IPS DF 6.9 (cell line): ENCODE results near the gene DAGLA.
"Not testable (repeated sequence)": the region's sequence is repeated elsewhere in the genome, so short reads cannot be mapped to it uniquely, and the experiment has no call there.

ENCODE experiments used
- DNase-seq: peaks from one replicate; pipeline ENCODE4 v3.0.0-alpha.2; 2013; ENCODE audit warnings: low read depth, low spot score
- H3K27ac ChIP-seq: one replicate; pipeline ENCODE4 v1.5.1; 2013; ENCODE audit warnings: low read length, control low read depth
- H3K27me3 ChIP-seq: 2 replicates; pipeline ENCODE4 v1.6.1; 2013; ENCODE audit warnings: mild to moderate bottlenecking, low read length; ENCODE audit not compliant: control insufficient read depth, insufficient read depth
- H3K36me3 ChIP-seq: 2 replicates; pipeline ENCODE4 v1.6.1; 2013; ENCODE audit warnings: low read length; ENCODE audit not compliant: control insufficient read depth, insufficient read depth
- H3K4me1 ChIP-seq: 2 replicates; pipeline ENCODE4 v1.6.1; 2013; ENCODE audit warnings: low read length; ENCODE audit not compliant: control insufficient read depth, insufficient read depth
- H3K4me3 ChIP-seq: 2 replicates; pipeline ENCODE4 v1.5.1; 2013; ENCODE audit warnings: mild to moderate bottlenecking, low read length
- H3K9me3 ChIP-seq: 2 replicates; pipeline ENCODE4 v1.6.1; 2013; ENCODE audit warnings: low read length, inconsistent platforms; ENCODE audit not compliant: control insufficient read depth, insufficient read depth
- WGBS: extraction: QIAGEN DNeasy Blood & Tissue Kit; methylation state at CpG from one replicate; pipeline ENCODE4 v1.1.7; 2013; ENCODE audit warnings: mixed read lengths, missing lambda C conversion rate; ENCODE audit not compliant: insufficient read length, insufficient coverage; 5-methylcytosine and 5-hydroxymethylcytosine counted together

DAGLA gene

GRCh38 chr11:61666684-61667297 is 13.4 kb upstream of the DAGLA start:
- H3K4me1 ChIP-seq: no peaks in the 10 kb centered on the region
- no peaks in the 10 kb centered on the region for H3K36me3 ChIP-seq
- no peaks in the 10 kb centered on the region for H3K9me3 ChIP-seq
- H3K4me3 ChIP-seq: no peak overlapping the region
- no peak for DNase-seq
- H3K27ac ChIP-seq: no peak overlapping the region
- no CpG with 5 or more reads among the region's 3 CpGs for WGBS
- H3K27me3 ChIP-seq: no peaks in the 10 kb centered on the region

GRCh38 chr11:61667684-61668305 is 12.4 kb upstream of the DAGLA start:
- Histone ChIP-seq H3K4me3 (no peak overlapping the region), H3K4me1 (no peaks in the 10 kb centered on the region), H3K36me3 (no peaks in the 10 kb centered on the region), H3K9me3 (no peaks in the 10 kb centered on the region), H3K27me3 (no peaks in the 10 kb centered on the region), H3K27ac (no peak overlapping the region)
- WGBS: no CpG with 5 or more reads among the region's 6 CpGs
- no peak for DNase-seq

DNA sequence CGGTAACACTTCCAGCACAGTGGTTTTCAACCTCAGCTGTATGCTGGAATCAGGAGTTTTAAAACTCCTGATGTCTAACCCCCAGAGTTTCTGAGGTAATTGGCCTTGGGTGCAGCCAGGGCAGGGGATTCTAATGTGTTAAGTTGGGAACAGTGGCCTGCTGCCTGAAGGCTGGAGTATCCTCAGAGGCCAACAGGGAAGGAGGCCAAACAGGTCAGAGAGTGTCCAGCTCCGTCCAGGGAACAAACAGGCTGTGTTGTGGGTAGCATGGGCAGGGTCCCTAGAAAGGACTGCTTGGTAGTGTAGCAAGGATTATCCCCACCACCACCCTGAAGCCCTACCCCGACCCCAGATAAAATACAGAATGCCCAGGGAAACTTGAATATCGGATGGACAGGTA is 10.8 kb upstream of the DAGLA start:
- Histone ChIP-seq H3K27me3 (no peaks in the 10 kb centered on the region), H3K4me3 (no peak overlapping the region), H3K27ac (no peak overlapping the region), H3K9me3 (no peaks in the 10 kb centered on the region), H3K36me3 (no peaks in the 10 kb centered on the region), H3K4me1 (no peaks in the 10 kb centered on the region)
- WGBS: no CpG with 5 or more reads among the region's 4 CpGs
- DNase-seq: no peak

DNA sequence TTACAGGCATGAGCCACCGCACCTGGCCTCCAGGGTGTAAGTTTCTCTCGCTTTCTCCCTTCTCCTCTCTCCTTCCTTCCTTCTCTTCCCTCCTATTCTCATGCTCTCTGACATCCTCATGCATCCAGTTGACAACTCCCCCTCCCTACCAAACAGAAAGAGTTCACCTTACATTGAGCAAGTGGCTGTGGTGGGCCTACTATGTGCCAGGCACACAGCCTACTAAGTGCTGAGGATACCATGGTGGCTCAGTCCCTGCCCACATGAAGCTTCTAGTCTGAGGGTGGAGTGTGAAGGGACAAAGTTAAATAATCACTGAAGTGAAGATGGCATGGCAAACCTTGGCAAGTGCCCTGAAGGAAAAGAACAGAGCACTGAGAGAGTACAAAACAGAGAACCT is 9.6 kb upstream of the DAGLA start:
- Histone ChIP-seq H3K36me3 (no peaks in the 10 kb centered on the region), H3K27ac (no peak overlapping the region), H3K4me1 (no peaks in the 10 kb centered on the region), H3K27me3 (no peaks in the 10 kb centered on the region), H3K4me3 (no peak overlapping the region), H3K9me3 (no peaks in the 10 kb centered on the region)
- WGBS: no CpG with 5 or more reads among the region's 2 CpGs
- DNase-seq: no peak

DNA sequence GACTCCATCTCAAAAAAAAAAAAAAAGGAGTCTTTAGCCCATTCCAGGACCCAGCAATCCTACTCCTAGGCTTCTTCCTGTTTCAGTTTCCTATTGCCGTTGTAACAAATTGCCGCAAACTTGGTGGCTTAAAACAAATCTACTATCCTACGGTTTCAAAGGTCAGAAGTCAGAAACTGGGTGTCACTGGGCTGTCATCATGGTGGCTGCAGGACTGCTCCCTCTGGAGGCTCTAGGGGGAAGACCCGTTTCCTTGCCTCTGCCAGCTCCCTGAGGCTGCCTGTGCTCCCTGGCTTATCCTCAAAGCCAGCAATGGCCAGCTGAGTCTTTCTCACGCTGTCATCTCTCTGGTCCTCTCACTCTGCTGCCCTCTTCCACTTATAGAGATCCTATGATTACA is 8.7 kb upstream of the DAGLA start:
- no peak for DNase-seq
- Histone ChIP-seq H3K27me3 (no peaks in the 10 kb centered on the region), H3K9me3 (no peaks in the 10 kb centered on the region), H3K4me1 (no peaks in the 10 kb centered on the region), H3K4me3 (no peak overlapping the region), H3K27ac (no peak overlapping the region), H3K36me3 (no peaks in the 10 kb centered on the region)
- WGBS: no CpG with 5 or more reads among the region's 5 CpGs

- H3K27ac ChIP-seq, DNase-seq, H3K9me3 ChIP-seq, H3K27me3 ChIP-seq, H3K36me3 ChIP-seq, H3K4me1 ChIP-seq, H3K4me3 ChIP-seq: not testable (repeated sequence)
- WGBS: no CpG with 5 or more reads among the region's 2 CpGs
Measured at GRCh38 chr11:61673946-61674467, 6.2 kb upstream of the DAGLA start.

- DNase-seq: no peak
- H3K27ac ChIP-seq: no peak overlapping the region
- H3K36me3 ChIP-seq: no peaks in the 10 kb centered on the region
- H3K4me3 ChIP-seq: no peak overlapping the region
- no CpG with 5 or more reads among the region's 5 CpGs for WGBS
- H3K27me3 ChIP-seq: no peaks in the 10 kb centered on the region; the same call in 1 of the 2 replicates
- no peaks in the 10 kb centered on the region for H3K9me3 ChIP-seq
- 0 out of 2 replicates have a peak, but pooled peaks cover 1% of the 10 kb centered on the region for H3K4me1 ChIP-seq
Measured at GRCh38 chr11:61675826-61676225, 4.4 kb upstream of the DAGLA start.

DNA sequence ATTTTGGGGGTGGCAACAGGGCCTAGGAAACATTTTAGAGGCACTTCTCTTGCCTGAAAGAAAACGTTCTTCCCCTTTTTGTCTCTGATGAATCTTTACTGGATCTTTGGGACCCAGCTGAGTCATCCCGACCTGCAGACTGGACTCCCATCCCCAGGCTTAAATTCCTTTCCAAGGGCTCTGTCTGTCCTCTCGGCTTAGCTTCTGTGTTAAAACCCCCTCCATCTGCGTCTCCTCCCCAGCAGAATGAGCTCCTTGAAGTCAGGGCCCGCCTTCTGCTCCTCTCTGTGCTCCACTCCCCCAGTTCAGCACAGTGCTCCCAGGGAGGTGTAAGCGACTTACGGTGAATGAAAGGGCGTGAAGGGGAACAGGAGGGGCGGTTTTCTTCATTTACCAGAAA is 895 bp upstream of the DAGLA start:
- H3K9me3 ChIP-seq: no peaks in the 10 kb centered on the region
- no peaks in the 10 kb centered on the region; the same call in 1 of the 2 replicates for H3K27me3 ChIP-seq
- DNase-seq: no peak
- WGBS: no CpG with 5 or more reads among the region's 9 CpGs
- H3K4me3 ChIP-seq: no peak overlapping the region
- no peaks in the 10 kb centered on the region for H3K36me3 ChIP-seq
- peaks cover 3% of the 10 kb centered on the region; the same call in 1 of the 2 replicates for H3K4me1 ChIP-seq
- H3K27ac ChIP-seq: no peak overlapping the region

DNA sequence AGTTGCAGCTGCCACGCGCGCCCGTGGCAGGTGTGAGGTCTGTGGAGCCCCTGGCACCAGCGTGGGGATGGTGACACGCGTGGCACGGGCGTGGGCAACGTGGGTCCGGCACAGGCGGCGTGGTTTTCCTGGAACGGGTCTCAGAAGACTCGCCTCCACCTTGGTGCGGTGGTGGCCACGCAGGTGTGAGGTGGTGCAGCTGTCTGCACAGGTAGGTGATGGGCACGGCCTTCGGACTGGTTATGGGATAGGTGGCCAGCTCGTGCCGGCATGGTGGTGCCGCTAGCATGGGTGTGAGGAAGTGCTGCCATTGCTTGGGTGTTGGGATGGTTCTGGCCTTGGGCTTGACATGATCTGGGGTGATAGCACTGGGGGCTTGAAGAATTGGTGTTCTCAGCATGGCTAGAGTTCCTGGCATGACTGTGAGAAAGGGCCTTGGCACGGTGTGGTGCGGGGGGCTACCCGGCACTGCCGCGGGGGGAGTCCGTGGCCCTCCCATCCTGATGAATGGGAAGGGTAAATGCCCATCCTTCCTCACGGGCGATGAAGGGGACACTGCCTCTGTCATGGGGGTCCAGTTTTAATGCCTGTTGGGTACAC is 531 bp downstream of the DAGLA start:
- H3K4me1 ChIP-seq: peaks cover 3% of the 10 kb centered on the region; the same call in 1 of the 2 replicates
- H3K27ac ChIP-seq: no peak overlapping the region
- WGBS: no CpG with 5 or more reads among the region's 30 CpGs
- no peaks in the 10 kb centered on the region for H3K9me3 ChIP-seq
- no peak for DNase-seq
- no peaks in the 10 kb centered on the region; the same call in 1 of the 2 replicates for H3K27me3 ChIP-seq
- H3K36me3 ChIP-seq: no peaks in the 10 kb centered on the region
- peak overlapping the region; percentile 31; the same call in 1 of the 2 replicates for H3K4me3 ChIP-seq

DNA sequence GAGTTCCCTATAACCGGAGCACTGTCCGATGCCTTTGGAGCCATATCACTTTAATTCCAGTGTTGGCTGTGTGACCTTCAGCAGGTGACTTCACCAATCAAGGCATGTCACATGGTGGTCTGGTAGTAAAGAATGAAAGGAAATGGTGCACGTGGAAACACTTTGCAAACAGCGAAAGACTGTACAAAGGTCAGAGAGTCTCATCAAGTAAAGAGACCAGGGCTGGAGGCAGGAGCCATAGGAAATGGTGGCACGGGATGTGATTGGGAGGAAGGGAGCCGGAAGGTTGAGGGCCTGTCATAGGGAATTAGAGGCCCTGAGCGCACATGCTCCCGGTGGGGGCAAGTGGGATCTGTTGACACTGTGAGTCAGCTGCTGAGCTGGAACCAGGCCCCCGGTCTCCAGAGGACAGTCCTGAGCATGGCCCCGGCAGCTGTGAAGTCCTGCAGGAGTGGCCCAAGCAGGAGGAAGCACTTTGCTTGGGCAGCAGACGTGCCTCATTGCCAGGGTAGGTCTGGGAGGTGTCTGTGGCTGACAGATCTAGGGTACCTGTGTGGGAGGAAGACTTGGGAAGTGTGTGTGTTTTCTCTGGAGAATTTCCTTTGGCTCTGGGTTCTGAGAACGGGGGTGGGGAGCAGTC is 2.0 kb downstream of the DAGLA start:
- no peaks in the 10 kb centered on the region; the same call in 1 of the 2 replicates for H3K27me3 ChIP-seq
- no peak overlapping the region for H3K27ac ChIP-seq
- H3K4me1 ChIP-seq: peaks cover 3% of the 10 kb centered on the region; the same call in 1 of the 2 replicates
- no peaks in the 10 kb centered on the region for H3K36me3 ChIP-seq
- no peak overlapping the region for H3K4me3 ChIP-seq
- WGBS: no CpG with 5 or more reads among the region's 12 CpGs
- no peak for DNase-seq
- no peaks in the 10 kb centered on the region for H3K9me3 ChIP-seq
